Cerebellar nuclear complex (tissue), 1 donor: ENCODE data around the gene SSC5D.
"Not testable (repeated sequence)": the region's sequence is repeated elsewhere in the genome, so short reads cannot be mapped to it uniquely, and the experiment has no call there.

ENCODE experiments used
- DNase-seq, 2 experiments: peaks; one replicate each; lab custom pipeline; 2025; lab: John Stamatoyannopoulos, UW

Gene SSC5D

GRCh38 chr19:55487924-55488687 lies at the start of gene SSC5D:
Gene SSC5D, plus strand, starts transcription at chr19:55488436. Its CDS starts 154 bp downstream, at chr19:55488590.
- no peak for DNase-seq

GRCh38 chr19:55439052-55439451 lies 49.2 kb upstream of the SSC5D start:
- no peak for DNase-seq

DNA sequence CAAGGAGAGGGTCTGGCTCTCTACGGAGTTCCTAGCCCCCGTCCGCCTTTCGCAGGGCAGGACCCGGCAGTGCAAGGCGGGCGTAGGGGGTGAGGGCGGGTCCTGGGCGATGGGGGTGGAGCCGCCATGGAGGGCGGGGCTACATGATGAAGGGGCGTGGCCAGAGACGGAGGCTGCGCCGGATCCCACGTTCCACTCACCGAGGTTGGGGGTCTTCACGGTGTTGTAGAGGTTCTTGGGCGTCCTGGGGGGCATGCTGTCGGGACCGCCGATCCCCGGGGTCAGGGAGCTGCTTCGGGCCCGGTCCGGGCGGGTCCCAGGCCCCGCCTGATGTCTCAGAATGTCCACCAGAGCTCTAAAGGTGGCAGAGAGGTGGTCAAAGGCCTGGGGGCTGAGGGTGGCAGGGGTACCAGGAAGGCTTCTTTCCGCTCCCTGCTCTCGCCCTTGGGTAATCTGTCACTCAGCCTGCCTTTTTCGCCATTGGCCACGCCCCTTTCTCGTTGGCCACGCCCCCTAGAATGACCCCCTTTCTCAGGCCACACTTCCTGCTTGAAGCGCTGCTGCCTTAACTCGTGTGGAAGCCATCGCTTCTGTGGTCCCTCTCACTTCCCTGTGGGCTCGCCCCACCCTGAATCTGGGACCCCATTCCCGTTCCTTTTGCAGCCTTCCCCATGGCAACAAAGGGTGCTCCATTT lies 47.7 kb upstream of the SSC5D start:
- no peak for DNase-seq

GRCh38 chr19:55441319-55441691 lies 46.9 kb upstream of the SSC5D start:
- DNase-seq = no peak

GRCh38 chr19:55441692-55442321 lies 46.4 kb upstream of the SSC5D start:
- no peak for DNase-seq

DNA sequence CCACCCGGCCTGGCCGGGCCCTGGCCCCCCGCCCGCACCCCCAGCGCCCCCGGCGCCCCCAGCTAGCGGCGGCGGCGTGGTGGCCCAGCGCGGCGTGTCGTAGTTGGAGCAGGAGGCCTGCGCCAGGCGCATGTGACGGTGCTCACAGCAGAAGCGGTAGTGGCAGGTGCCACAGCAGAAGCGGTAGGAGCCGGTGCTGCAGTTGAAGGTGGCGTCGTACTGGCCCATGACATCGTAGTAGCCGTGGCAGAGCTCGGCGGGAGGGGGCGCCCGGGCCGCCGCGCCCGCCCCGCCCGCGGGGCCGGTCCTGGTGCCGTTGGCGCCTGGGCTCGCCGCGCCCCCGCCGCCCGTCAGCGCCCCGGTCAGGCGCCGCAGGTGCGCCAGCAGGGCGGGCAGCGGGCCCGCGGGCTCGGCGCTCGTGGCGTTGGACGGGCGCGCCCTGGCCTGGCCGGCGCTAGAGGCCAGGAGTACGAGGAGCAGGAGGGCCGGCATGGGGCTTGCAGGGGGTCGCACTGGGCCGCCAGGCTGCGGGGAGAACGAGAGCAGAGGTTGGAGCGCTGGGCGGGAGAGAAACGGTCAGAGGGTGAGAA lies 45.8 kb upstream of the SSC5D start:
- DNase-seq = no peak

DNA sequence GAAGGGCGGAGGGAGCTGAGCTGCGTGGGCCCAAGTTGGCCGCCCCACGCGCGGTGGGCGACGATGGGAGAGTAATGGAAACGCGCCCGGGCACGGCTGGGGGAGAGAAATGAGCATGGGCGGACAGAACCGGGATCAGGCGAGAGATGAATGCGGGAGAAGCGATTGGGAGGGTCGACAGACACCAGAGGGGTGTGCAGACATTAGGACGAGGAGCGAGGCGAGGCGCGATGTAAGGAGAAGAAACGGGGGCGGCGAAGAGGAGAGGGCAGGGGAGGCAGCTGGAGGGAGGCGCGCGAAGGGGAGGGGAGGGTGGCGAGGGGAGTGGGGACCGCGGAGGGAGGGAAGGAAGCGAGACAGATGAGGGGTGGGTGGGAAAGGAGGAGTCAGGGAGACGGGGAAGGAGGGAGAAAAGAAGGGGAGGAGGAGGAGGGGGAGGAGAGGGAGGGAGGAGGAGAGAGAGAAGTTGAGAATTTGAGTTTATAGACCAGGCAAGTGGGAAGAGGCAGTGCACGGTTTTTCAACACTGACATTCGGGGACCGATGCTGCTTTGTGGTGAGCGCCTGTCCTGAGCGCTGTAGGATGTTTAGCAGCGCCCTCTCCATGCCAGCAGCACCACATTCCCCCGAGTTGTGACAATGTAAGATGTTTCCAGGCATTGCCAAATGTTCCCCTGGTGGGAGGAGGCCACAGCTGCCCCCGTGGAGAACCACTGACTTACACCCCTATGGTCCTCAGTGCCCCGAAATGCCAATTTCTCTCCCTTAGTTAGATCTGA lies 45.0 kb upstream of the SSC5D start, which contains the start of gene SHISA7:
Gene SHISA7, minus strand, starts transcription at position 256 of the 779 bp plus-strand sequence. CDS start 437 bp downstream, outside the sequence.
- no peak for DNase-seq

DNA sequence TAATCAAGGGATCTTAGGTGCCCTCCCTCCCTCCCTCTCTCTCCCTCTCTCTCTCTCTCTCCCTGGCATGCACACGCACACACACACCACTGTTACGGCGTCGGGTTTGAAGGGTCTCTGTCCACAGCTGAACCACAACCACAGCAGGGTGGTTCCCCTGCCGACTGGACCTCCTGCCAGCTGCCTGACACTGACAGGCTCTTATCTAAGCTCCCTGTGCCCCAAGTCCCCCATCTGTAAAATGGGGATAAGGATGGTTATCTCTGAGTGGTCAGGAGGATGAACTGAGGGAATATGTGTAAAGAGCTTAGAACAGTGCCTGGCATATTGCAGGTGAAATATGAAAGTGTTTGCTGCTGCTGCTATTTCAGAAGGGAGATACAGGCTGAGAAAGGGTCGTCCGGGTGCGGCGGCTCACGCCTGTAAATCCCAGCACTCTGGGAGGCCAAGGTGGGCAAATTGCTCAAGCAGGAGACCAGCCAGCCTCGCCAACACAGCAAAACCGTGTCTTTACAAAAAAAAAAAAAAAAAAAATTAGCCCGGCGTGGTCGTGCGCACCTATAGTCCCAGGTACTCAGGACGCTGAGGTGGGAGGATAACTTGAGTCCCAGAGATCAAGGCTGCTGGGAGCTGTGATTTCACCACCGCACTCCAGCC lies 44.3 kb upstream of the SSC5D start:
- no peak for DNase-seq

GRCh38 chr19:55444646-55445045 lies 43.6 kb upstream of the SSC5D start:
- no peak for DNase-seq

DNA sequence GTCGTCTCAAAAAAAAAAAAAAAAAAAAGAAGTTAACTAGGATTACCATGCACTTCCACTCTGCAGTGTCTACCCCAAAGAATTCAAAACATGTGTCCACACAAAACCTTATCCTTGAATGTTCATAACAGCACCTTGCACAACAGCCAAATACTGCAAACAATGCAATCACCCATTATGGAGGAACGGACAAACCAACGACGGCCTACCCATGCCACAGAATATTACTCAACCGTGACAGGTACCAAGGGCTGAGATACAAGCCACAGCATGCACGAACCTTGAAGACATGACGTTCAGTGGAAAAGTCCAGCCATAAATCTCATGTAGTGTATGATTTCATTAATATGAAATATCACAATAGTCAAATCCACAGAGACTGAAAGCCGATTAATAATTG lies 42.2 kb upstream of the SSC5D start:
- no peak for DNase-seq

DNA sequence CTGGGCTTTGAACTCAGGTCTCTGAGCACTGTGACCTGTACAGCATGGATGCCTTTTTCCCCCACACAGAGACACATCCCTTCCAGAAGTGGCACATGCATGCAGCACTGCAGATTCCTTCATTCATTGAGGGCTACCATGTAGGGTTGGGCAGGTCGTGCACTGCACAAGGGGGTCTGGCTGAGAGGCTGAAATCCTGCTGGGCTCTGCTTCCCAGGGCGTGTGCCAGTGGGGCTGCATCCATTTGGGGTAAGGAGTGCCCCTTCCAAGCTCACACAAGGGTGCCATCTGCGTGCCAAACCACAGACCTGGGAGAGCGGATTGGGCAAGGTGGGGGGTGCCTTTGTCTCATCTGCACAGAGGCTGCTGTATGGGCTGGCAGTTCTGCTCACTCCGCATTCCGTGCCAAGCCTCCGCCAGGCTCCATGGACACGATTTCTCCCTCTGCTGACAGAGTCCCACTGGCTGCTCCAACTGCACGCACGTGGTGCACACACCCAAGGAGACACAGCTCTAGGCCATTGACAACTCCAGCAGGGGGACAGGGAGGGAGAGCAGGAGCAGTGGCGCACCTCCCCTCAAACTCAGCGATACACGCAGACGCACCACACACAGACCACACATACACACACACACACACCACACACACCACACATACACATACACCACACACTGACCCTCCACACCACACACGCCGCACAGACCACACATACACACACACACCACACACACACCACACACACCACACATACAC lies 40.6 kb upstream of the SSC5D start:
- no peak for DNase-seq

GRCh38 chr19:55448175-55448490 lies 40.1 kb upstream of the SSC5D start:
- DNase-seq = not testable (repeated sequence)

GRCh38 chr19:55449469-55449868 lies 38.8 kb upstream of the SSC5D start:
- DNase-seq = no peak

- DNase-seq = no peak
Measured at GRCh38 chr19:55451163-55451964, 36.9 kb upstream of the SSC5D start.

- no peak for DNase-seq
Measured at GRCh38 chr19:55451965-55452748, 36.1 kb upstream of the SSC5D start.

GRCh38 chr19:55452749-55453346 lies 35.4 kb upstream of the SSC5D start:
- DNase-seq = peak; percentile 75 to 89

- DNase-seq = no peak
Measured at GRCh38 chr19:55453511-55454260, 34.5 kb upstream of the SSC5D start.

- no peak for DNase-seq
Measured at GRCh38 chr19:55454787-55455243, 33.4 kb upstream of the SSC5D start.
